DMS53 treated with DMSO at 0.1 percent for 48 hours (cell line): ENCODE data around the gene INTS11.

Experiments
- DNase-seq: peaks from one replicate; lab custom pipeline; 2025; ENCODE audit not compliant: unreplicated experiment; lab: John Stamatoyannopoulos, UW

The INTS11 gene

GRCh38 chr1:1303736-1304135 lies 20.7 kb downstream of the INTS11 start:
- DNase-seq, result no peak

- DNase-seq, result no peak
Observed at GRCh38 chr1:1302951-1303509, 21.4 kb downstream of the INTS11 start.

DNA sequence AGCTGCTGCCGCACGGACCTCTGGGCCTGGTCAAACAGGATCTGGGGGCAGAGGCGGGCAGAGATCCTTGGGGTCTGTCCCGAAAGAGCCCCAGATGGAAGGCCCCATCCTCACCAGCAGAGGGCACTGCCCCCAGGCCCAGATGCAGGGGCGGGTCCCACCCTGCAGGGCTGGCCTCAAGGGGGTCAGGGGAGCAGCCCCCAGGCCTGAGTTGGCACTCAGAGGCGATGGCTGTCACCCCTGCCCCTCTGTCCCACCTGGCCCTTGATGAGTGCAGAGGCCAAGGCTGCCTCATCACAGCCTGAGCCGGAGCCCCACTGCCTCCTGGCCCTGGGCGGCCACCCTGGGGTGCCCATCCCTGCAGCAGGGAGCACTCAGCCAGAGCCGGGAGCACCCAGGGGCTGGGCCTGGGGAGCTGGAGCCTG lies 22.4 kb downstream of the INTS11 start:
- DNase-seq, result no peak

GRCh38 chr1:1300352-1300739 lies 24.1 kb downstream of the INTS11 start:
- no peak for DNase-seq

- no peak for DNase-seq
Observed at GRCh38 chr1:1299686-1300351, 24.6 kb downstream of the INTS11 start.

- DNase-seq, result no peak
Observed at GRCh38 chr1:1298861-1299685, 25.4 kb downstream of the INTS11 start.

GRCh38 chr1:1297802-1298424 lies 26.5 kb downstream of the INTS11 start:
- DNase-seq, result no peak

DNA sequence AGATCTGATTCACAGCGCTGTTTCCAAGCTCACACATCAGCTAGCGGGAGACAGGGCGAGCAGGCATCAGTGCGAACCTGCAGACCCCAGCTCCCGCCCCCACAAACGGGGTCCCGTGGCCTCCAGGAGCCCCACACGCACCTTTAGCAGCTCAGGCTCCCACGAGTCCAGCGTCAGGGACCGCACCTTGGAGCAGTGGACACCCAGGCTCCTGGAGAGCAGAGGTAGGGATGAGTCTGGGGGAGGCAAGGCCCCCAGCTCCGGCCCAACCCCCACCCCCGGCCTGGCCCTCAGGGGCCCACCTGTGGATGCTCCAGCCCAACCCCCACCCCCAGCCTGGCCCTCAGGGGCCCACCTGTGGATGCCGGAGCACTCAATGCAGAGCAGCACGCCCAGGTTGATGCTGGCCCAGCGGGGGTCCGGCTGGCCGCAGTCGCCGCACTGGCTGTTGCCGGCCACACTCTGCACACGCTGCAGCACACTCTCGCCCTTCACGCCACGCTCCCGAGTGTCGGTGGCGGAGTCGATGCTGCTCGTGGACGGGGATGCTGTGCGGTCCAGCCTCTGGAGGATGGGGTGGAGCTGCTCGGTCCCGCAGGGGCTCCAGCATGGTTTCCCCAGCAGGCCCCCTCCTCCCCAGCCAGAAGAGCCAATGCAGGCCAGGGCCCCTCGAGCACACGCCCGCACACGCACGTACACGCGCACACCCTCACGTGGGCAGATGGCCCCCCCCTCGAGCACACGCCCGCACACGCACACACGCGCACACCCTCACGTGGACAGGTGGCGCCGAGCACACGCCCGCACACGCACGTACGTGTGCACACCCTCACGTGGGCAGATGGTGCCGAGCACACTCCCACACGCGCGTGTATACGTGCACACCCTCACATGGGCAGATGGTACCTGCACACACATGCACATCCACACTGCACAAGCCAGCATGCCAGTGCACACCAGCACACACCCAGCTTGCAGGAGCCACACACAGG lies 28.1 kb downstream of the INTS11 start:
- DNase-seq, result no peak

- DNase-seq, result no peak
Observed at GRCh38 chr1:1295154-1295923, 29.1 kb downstream of the INTS11 start.

DNA sequence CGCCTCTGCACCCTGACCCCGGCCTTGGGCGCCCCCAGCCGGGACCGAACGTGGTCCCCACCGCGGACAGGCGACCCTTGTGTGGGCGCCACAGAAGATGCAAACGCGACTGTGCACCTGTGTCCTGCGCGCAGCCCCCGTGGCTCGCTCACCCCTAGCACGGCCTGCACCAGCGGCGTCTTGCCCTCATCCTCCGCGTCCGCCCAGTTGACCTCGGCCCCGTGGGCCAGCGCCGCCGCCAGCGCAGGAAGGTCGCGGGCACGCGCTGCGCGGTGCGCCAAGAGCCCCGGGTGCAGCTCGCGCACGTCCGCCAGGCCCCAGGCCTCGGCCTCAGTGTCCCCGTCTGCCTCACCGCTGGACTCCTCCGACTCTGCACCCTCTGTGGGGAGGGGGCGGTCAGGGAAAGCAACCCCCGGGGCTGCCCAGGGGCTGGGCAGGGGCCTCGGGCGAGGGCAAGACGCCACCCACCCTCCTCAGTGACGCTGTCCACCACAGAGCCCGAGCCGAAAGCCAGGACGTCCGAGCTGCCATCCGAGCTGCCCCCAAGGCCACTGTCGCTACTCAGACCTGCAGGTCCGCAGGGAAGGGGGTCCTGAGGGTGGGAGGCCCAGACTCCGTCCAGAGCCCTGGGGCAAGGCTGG lies 30.1 kb downstream of the INTS11 start:
- DNase-seq, result no peak

- DNase-seq, result no peak
Observed at GRCh38 chr1:1293263-1294249, 30.9 kb downstream of the INTS11 start.

DNA sequence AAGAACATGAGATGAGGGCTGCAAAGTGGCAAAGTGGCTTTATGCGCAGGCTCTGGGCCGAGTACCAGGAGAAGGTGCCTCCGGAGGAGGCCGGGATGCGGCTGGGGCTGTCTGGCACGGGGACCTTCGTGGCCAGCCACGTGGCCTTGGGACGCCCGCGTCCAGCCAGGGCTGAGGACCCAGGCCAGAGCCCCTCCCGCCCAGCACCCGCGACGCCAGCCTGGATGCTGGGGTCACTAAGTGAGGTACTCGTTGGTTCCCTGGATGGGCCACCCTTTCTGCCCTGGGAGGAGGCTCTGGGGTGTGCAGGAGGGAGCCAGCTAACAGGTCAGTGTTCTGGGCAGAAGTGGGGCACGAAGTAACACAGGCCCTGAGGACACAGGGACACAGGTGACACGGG lies 31.6 kb downstream of the INTS11 start:
- DNase-seq, result no peak

DNA sequence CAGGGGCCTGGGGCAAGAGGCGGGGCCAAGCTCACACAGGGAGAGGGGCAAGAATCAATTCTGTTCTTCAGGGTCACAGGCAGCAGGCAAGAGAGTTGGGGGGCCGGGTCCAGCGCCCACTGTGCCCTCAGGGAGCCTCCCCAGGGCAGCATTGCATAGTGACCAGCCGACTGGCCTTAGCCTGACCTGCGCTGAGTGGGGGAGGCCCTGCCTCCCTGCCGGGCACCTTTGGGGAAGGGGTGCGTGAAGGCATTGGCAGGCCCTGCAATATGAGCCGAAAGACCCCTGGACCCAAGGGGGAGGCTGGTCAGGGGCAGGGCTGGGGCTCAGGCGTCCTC lies 32.0 kb downstream of the INTS11 start:
- no peak for DNase-seq

- peak; percentile 83 for DNase-seq
Observed at GRCh38 chr1:1291548-1292441, 32.7 kb downstream of the INTS11 start.

GRCh38 chr1:1291023-1291528 lies 33.4 kb downstream of the INTS11 start:
- DNase-seq, result no peak

GRCh38 chr1:1290238-1290731 lies 34.2 kb downstream of the INTS11 start:
- DNase-seq, result peak; percentile 45
